ENCODE results near the gene CATSPERD.

DNA sequence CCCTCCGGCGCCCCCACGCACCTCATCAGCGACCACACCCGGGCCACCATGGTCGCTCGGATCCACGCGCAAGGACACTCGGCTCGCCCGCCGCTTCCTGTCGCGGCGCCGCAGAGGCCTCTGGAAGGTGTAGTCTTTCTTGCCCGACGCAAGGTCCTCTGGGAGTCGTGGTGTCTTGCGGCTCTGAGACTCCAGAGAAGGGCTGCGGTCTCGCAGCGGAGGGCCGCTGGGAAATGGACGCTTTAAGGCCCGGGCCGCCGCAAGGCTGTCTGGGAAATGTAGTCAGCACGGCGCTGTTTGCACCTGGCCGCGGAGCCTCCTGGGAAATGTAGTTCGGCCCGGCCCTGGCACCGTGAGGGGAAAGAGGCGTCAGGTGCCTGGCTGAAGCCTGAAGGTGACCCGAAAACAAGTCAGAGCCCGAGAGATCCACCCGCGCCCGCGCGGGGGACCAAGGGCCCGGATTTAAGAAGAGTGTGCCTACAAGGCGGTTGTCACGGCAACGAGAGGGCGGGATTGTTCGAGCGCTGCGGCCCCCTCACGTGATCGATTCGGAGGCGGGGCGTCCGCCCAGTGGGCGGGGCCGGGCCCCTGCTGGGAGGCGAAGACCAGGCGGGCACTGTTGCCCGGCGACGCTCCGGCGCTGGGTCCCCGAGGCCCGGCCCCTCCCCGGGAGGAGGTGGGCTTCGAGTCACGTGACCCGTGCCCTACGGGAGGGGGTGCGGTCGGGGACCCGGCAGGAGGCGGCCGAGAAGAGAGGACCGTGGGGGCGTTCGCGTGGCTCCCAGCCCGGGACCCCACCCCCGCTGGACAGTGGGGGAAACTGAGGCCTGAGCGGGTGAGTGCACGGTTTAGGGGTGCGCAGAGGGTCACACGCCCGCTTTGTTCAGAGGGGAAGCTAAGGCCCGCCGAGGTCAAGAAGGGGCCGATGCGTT, 39.7 kb upstream of the CATSPERD start, which contains the start of the genes HSD11B1L and MICOS13:
- TF ChIP-seq, protein P1, sequence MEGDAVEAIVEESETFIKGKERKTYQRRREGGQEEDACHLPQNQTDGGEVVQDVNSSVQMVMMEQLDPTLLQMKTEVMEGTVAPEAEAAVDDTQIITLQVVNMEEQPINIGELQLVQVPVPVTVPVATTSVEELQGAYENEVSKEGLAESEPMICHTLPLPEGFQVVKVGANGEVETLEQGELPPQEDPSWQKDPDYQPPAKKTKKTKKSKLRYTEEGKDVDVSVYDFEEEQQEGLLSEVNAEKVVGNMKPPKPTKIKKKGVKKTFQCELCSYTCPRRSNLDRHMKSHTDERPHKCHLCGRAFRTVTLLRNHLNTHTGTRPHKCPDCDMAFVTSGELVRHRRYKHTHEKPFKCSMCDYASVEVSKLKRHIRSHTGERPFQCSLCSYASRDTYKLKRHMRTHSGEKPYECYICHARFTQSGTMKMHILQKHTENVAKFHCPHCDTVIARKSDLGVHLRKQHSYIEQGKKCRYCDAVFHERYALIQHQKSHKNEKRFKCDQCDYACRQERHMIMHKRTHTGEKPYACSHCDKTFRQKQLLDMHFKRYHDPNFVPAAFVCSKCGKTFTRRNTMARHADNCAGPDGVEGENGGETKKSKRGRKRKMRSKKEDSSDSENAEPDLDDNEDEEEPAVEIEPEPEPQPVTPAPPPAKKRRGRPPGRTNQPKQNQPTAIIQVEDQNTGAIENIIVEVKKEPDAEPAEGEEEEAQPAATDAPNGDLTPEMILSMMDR (IDR thresholded peaks at IDR 0.05), result no peak
- TF ChIP-seq, protein P2, sequence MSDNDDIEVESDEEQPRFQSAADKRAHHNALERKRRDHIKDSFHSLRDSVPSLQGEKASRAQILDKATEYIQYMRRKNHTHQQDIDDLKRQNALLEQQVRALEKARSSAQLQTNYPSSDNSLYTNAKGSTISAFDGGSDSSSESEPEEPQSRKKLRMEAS (IDR thresholded peaks at IDR 0.05), result peak; percentile 77
- no peak for TF ChIP-seq EP300 (IDR thresholded peaks at IDR 0.05)

Measured in A549 (cell line).